GM21515 (cell line): Measurements from ENCODE around the gene ADGRA3.
"Not testable (repeated sequence)": the region's sequence is repeated elsewhere in the genome, so short reads cannot be mapped to it uniquely, and the experiment has no call there.

ENCODE experiments used
- ATAC-seq: cut with Tn5 transposase; IDR thresholded peaks from one replicate; pipeline ENCODE4 v1.9.1; 2021; ENCODE audit not compliant: unreplicated experiment

Gene ADGRA3

GRCh38 chr4:22384154-22384553, 131.7 kb downstream of the ADGRA3 start:
- no peak for ATAC-seq

- ATAC-seq = not testable (repeated sequence)
These were observed 133.7 kb downstream of the ADGRA3 start for GRCh38 chr4:22382216-22382615.

GRCh38 chr4:22372986-22373385, 142.9 kb downstream of the ADGRA3 start:
- no peak for ATAC-seq

- no peak for ATAC-seq
These were observed 145.8 kb downstream of the ADGRA3 start for GRCh38 chr4:22369901-22370562.

- ATAC-seq = no peak
These were observed 152.1 kb downstream of the ADGRA3 start for GRCh38 chr4:22363787-22364186.

- ATAC-seq = no peak
These were observed 152.8 kb downstream of the ADGRA3 start for GRCh38 chr4:22363036-22363435.

GRCh38 chr4:22356987-22357596, 158.8 kb downstream of the ADGRA3 start:
- ATAC-seq = no peak

- ATAC-seq = no peak
These were observed 167.5 kb downstream of the ADGRA3 start for GRCh38 chr4:22348410-22348809.

- no peak for ATAC-seq
These were observed 170.2 kb downstream of the ADGRA3 start for GRCh38 chr4:22345678-22346077.

- no peak for ATAC-seq
These were observed 170.8 kb downstream of the ADGRA3 start for GRCh38 chr4:22345055-22345454.

GRCh38 chr4:22343606-22344005, 172.3 kb downstream of the ADGRA3 start:
- no peak for ATAC-seq

GRCh38 chr4:22339491-22339890, 176.4 kb downstream of the ADGRA3 start:
- no peak for ATAC-seq

- ATAC-seq = no peak
These were observed 177.1 kb downstream of the ADGRA3 start for GRCh38 chr4:22338796-22339195.
